Transverse colon (tissue), 4 donors: ENCODE data around the gene SBNO1. TPM values are rescaled to one million over a fixed set of nuclear protein-coding genes. Genes with fewer than 3 reads are reported as not detected.

Source experiments
- DNase-seq: peaks from one replicate; pipeline ENCODE4 v3.0.0-alpha.2; 2019
- H3K27ac ChIP-seq, 4 donors: fragments of 200-600 bp; sonication (generic); 2 replicates each; pipeline ENCODE4 v1.5.1; 2016 to 2018; ENCODE audit warnings: inconsistent platforms in 4 of 4
- H3K27me3 ChIP-seq: fragments of 200-600 bp; sonication (generic); 2 replicates; pipeline ENCODE4 v1.5.1; 2017; ENCODE audit warnings: inconsistent platforms
- H3K36me3 ChIP-seq, 4 donors: fragments of 200-600 bp; sonication (generic); 2 replicates each; pipeline ENCODE4 v1.5.1; 2017 to 2019; ENCODE audit warnings: inconsistent platforms in 4 of 4
- H3K4me1 ChIP-seq, 4 donors: fragments of 200-600 bp; sonication (generic); 2 replicates each; pipeline ENCODE4 v1.5.1; 2017 to 2020; ENCODE audit warnings: inconsistent platforms in 4 of 4
- H3K4me3 ChIP-seq, 4 donors: fragments of 200-600 bp; sonication (generic); 1 replicate in 1 of 4; 2 replicates in 3 of 4; pipeline versions ENCODE4 v1.5.1 to v1.6.1; 2017 to 2019; ENCODE audit warnings: inconsistent platforms in 4 of 4
- H3K9me3 ChIP-seq, 2 donors: fragments of 200-600 bp; sonication (generic); 2 replicates each; pipeline ENCODE4 v1.5.1; 2017 to 2019; ENCODE audit warnings: inconsistent platforms in 2 of 2
- EP300 ChIP-seq: sonication (generic); formaldehyde crosslinking; IDR thresholded peaks from one replicate; pipeline ENCODE4 v1.6.1; 2017; ENCODE audit warnings: antibody characterized with exemption, low read depth
- POLR2A ChIP-seq: fragments of 450-650 bp; IDR thresholded peaks from one replicate; pipeline ENCODE4 v1.6.1; 2016; ENCODE audit warnings: antibody characterized with exemption, mild to moderate bottlenecking, moderate library complexity
- POLR2AphosphoS5 ChIP-seq, 3 donors: sonication (generic); formaldehyde crosslinking; IDR thresholded peaks; one replicate each; pipeline ENCODE4 v1.6.1; 2016; ENCODE audit warnings: antibody characterized with exemption in 3 of 3
- WGBS, 2 donors: methylation state at CpG; one replicate each; pipeline ENCODE4 v1.1.5; 2018; ENCODE audit warnings: low coverage in 1 of 2; 5-methylcytosine and 5-hydroxymethylcytosine counted together
- in situ Hi-C, 4 donors: fragments of 200-750 bp; cut with MboI; loops; one replicate each; pipeline versions ENCODE4 v1.15.0 to v1.15.1; 2017; ENCODE audit warnings: low sequenced_read_pairs in 3 of 4, low pct_ligation_motif_present in 1 of 4, low pct_unique_long_range_greater_than_20kb in 1 of 4
- intact Hi-C: fragments of 100-400 bp; cut with DNase I; formaldehyde crosslinking; loops from one replicate; pipeline ENCODE4 v1.15.1; 2023; ENCODE audit warnings: low total_unique reads
- total RNA-seq, 4 donors: library from RNA; depleted of rRNA; stranded (reverse); fragments of >200 nt; gene quantifications; one replicate each; pipeline ENCODE4 v1.1.0, GENCODE V29; 2016
- TF ChIP-seq, protein P1 (sequence below), 5 experiments: fragments of 200-600 bp in 3 of 5; fragments of 450-650 bp in 2 of 5; sonication (generic) in 3 of 5; IDR thresholded peaks; 1 replicate in 2 of 5; 2 replicates in 3 of 5; pipeline ENCODE4 v1.5.1; 2016 to 2017; ENCODE audit warnings: antibody characterized with exemption in 5 of 5, inconsistent platforms in 3 of 5, mild to moderate bottlenecking in 2 of 5, moderate library complexity in 1 of 5

The SBNO1 gene
- total RNA-seq, 4 donors from 2014 or later: 14.6 to 26.9 (median 23.8) TPM

DNA sequence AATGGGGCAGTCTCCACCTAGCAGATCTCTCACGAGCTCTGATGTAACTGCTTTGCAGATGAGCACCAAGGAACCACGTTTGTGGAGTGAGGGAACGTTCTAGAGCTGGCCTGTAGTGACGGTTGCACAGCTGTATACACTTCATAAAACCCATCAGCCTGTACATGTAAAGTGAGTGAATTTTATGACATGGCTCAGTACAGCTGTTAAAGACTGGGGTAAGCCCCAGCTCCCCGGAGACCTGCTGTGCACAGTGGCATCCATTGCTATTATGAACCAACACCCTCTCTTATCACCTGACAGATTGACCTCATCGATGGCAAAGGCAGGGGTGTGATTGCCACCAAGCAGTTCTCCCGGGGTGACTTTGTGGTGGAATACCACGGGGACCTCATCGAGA is 39.9 kb upstream of the SBNO1 start:
- Histone ChIP-seq H3K9me3 (no peaks in the 10 kb centered on the region), H3K36me3 (peaks cover 0 to 46% (median 20%) of the 10 kb centered on the region in 4 donors), H3K27me3 (no peaks in the 10 kb centered on the region), H3K4me1 (peaks cover 0 to under 1% (median 0%) of the 10 kb centered on the region in 4 donors), H3K4me3 (no peak overlapping the region), H3K27ac (no peak overlapping the region)
- in situ Hi-C loops: no loop called here
- TF ChIP-seq, protein P1, sequence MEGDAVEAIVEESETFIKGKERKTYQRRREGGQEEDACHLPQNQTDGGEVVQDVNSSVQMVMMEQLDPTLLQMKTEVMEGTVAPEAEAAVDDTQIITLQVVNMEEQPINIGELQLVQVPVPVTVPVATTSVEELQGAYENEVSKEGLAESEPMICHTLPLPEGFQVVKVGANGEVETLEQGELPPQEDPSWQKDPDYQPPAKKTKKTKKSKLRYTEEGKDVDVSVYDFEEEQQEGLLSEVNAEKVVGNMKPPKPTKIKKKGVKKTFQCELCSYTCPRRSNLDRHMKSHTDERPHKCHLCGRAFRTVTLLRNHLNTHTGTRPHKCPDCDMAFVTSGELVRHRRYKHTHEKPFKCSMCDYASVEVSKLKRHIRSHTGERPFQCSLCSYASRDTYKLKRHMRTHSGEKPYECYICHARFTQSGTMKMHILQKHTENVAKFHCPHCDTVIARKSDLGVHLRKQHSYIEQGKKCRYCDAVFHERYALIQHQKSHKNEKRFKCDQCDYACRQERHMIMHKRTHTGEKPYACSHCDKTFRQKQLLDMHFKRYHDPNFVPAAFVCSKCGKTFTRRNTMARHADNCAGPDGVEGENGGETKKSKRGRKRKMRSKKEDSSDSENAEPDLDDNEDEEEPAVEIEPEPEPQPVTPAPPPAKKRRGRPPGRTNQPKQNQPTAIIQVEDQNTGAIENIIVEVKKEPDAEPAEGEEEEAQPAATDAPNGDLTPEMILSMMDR (IDR thresholded peaks at IDR 0.05): no peak
- TF ChIP-seq EP300 (no peak), POLR2AphosphoS5 (IDR thresholded peaks at IDR 0.05) (no peak), POLR2A (no peak)
- intact Hi-C loops: no loop called here
- WGBS, 2 donors: 85 to 100% methylated on average over 2 to 9 of the region's 9 CpGs
- DNase-seq: no peak

DNA sequence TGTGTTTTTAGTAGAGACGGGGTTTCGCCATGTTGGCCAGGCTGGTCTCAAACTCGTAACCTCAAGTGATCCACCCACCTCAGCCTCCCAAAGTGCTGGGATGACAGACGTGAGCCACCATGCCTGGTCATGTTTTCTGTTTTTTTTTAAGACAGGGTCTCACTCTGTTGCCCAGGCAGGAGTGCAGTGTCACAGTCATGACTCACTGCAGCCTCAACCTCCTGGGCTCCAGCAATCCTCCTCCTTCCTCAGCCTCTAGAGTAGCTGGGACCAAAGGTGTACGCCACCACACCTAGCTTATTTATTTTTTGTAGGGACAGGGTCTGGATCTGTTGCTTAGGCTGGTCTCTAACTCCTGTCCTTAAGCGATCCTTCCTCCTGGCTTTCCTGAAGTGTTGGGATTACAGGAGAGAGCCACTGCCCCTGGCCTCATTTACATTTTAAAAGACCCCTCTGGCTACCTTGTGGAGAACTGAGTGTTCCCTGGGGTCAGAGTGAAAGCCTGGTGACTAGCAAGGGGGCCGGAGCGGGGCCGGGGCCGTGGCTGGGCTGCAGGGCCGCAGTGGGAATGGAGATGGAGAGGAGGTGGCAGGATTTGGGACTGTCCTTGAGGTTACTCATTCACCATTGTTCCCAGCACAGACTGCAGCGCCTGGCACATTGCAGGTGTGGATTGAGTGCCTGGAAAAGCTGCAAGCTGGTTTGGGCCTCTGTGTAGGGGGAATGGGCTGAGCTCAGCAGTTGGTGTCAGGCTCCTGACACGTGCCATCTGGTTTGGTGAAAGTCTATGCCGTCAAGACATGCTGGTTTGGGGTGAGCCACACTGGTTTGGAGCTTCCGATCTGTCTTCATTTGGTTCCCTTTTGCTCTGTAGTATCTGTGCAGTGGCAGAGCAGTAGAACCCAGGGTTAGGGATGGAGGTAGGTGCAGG is 37.4 kb upstream of the SBNO1 start:
- H3K9me3 ChIP-seq: no peaks in the 10 kb centered on the region
- H3K4me3 ChIP-seq: no peak overlapping the region
- TF ChIP-seq, protein P1 (IDR thresholded peaks at IDR 0.05): no peak
- no peak for TF ChIP-seq POLR2AphosphoS5 (IDR thresholded peaks at IDR 0.05)
- TF ChIP-seq POLR2A: no peak
- TF ChIP-seq EP300: no peak
- H3K4me1 ChIP-seq: peaks cover 0 to 24% (median 18%) of the 10 kb centered on the region in 4 donors
- WGBS, 2 donors: 84% methylated on average over 15 of the region's 15 CpGs; no CpG with 5 or more reads in 1 of the 2 donors
- intact Hi-C loops (no loop called here), in situ Hi-C loops (no loop called here)
- DNase-seq: no peak
- no peaks in the 10 kb centered on the region for H3K27me3 ChIP-seq
- peaks cover 0 to 48% (median 18%) of the 10 kb centered on the region in 4 donors for H3K36me3 ChIP-seq
- no peak overlapping the region for H3K27ac ChIP-seq

DNA sequence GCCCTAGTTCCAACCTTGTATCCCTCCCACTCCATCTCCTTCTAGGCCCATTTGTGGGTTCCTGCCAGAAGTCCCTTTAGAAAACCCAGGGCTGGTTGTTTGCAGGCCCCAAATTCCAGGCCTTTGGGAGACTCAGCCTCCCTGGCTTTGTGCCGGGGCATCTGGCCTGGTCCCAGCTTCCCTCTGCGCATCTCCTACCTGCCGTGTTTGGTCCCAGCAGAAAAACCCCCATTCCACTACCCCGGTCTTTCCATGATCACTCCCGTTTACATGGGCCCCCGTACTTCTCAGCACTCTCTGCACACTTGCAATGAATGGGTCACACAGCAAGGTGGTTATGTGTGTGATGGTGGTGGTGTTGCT is 34.6 kb upstream of the SBNO1 start:
- TF ChIP-seq, protein P1 (IDR thresholded peaks at IDR 0.05): no peak
- no peak for TF ChIP-seq POLR2AphosphoS5 (IDR thresholded peaks at IDR 0.05)
- no peak for TF ChIP-seq EP300
- no peak for TF ChIP-seq POLR2A
- H3K4me1 ChIP-seq: peaks cover 0 to 31% (median 18%) of the 10 kb centered on the region in 4 donors
- peaks cover 0 to 43% (median 15%) of the 10 kb centered on the region in 4 donors for H3K36me3 ChIP-seq
- WGBS, 2 donors: 75 to 90% methylated on average over 2 to 6 of the region's 6 CpGs
- DNase-seq: no peak
- intact Hi-C loops: no loop called here
- no peak overlapping the region for H3K4me3 ChIP-seq
- in situ Hi-C loops: no loop called here
- no peaks in the 10 kb centered on the region for H3K27me3 ChIP-seq
- H3K9me3 ChIP-seq: no peaks in the 10 kb centered on the region
- H3K27ac ChIP-seq: peak overlapping the region; percentile 51 to 80 (median 78)

DNA sequence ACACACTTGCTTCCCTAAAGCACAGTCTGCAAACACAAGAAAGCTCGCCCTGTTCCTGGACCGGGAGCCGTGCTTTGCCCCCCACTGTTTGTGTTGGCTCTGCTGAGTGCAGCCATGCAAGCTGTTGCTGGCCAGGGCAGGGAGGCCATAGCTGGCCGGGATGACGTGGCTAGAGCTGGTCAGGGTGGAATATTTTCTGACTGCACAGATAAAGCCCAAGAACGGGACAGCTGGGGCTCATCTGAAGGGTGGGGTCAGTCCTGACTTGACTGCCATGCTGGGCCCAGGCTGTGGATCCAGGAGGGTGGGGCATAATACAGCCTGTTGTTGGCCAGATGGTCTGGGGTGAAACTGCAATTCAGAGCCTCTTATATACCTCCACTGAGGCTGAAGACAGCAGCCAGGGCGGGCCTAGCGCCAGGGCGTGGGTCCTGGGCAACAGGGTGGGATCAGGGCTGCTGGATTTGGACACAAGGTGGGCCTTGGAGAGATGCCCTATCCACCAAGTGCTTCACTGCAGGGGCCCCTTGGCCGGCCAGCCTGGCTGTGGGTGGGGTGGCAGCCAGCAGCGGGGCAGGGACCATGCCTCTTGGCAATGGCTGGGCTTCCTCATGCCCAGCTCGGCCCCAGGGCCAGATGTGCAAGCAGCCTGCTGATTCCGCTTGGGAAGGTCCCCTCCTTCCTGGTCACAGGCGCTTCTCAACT is 34.1 kb upstream of the SBNO1 start:
- WGBS, 2 donors: 64% methylated on average over 12 of the region's 14 CpGs; no CpG with 5 or more reads in 1 of the 2 donors
- Histone ChIP-seq H3K27me3 (no peaks in the 10 kb centered on the region), H3K4me1 (peaks cover 0 to 31% (median 18%) of the 10 kb centered on the region in 4 donors), H3K36me3 (peaks cover 0 to 43% (median 13%) of the 10 kb centered on the region in 4 donors), H3K9me3 (no peaks in the 10 kb centered on the region), H3K27ac (peak overlapping the region; percentile 51 to 80 (median 78)), H3K4me3 (no peak overlapping the region)
- peak; percentile 52 for DNase-seq
- intact Hi-C loops: no loop called here
- TF ChIP-seq EP300: no peak
- TF ChIP-seq, protein P1 (IDR thresholded peaks at IDR 0.05): no peak
- peak; percentile 22 to 34 (median 29) for TF ChIP-seq POLR2AphosphoS5 (IDR thresholded peaks at IDR 0.05)
- no peak for TF ChIP-seq POLR2A
- in situ Hi-C loops: no loop called here
